Germinal center (tissue), 1 donor: ENCODE data around the gene PACS2.

Source experiments
- DNase-seq: peaks from one replicate; pipeline ENCODE4 v3.0.0; 2012; ENCODE audit warnings: mixed read lengths, low spot score

PACS2 gene

GRCh38 chr14:105445290-105445689, 130.7 kb downstream of the PACS2 start:
- no peak for DNase-seq

GRCh38 chr14:105445901-105446845, 131.6 kb downstream of the PACS2 start:
- DNase-seq: no peak

DNA sequence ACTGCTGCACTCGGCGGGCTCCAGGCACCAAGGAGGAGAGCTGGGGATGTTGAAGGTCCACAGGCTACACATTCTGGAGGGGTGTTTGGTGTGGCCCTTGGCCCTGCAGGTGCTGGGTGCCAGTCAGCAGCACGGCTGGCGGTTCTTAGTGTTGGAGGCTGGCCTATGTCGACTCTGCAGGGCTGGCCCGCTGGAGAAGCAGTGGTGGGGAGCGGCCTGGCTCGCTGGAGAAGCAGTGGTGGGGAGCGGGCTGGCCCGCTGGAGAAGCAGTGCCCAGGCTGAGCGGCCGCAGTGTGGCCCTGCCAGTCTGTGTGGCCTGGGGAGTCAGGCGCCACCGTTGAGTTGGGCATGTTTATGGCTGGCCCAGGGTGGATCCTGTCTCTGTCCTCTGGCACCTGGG, 132.4 kb downstream of the PACS2 start:
- DNase-seq: no peak
